MG63 (cell line): ENCODE measurements around the gene ZNF248. TPM values are rescaled to one million over a fixed set of nuclear protein-coding genes. Genes with fewer than 3 reads are reported as not detected.
A peak's percentile ranks its signal among the peaks of the same experiment; 100 is the strongest.
"Not testable (repeated sequence)": the region's sequence is repeated elsewhere in the genome, so short reads cannot be mapped to it uniquely, and the experiment has no call there.

Experiments used
- DNase-seq: peaks from one replicate; pipeline ENCODE4 v3.0.0-alpha.2; 2020
- H3K27me3 ChIP-seq: fragments of 250-450 bp; sonication (Bioruptor Pico); 2 replicates; pipeline ENCODE4 v1.5.1; 2020; ENCODE audit warnings: mild to moderate bottlenecking, moderate library complexity
- H3K36me3 ChIP-seq: fragments of 250-450 bp; sonication (Bioruptor Pico); 2 replicates; pipeline ENCODE4 v1.5.1; 2020; ENCODE audit warnings: mild to moderate bottlenecking, moderate library complexity
- H3K4me3 ChIP-seq: fragments of 250-450 bp; sonication (Bioruptor Pico); 2 replicates; pipeline ENCODE4 v1.5.1; 2020; ENCODE audit warnings: mild to moderate bottlenecking, moderate library complexity
- H3K9me3 ChIP-seq: fragments of 250-450 bp; sonication (Bioruptor Pico); 2 replicates; pipeline ENCODE4 v1.5.1; 2020; ENCODE audit warnings: mild to moderate bottlenecking, moderate library complexity
- total RNA-seq: library from RNA; depleted of rRNA; stranded (reverse); fragments of >200 nt; shearing (Covaris generic); gene quantifications from 2 replicates; pipeline ENCODE4 v1.2.3, GENCODE V29; 2014; ENCODE audit warnings: low replicate concordance

The ZNF248 gene
- total RNA-seq, 1 experiment from 2014 or later = 4.0 TPM

- no peaks in the 10 kb centered on the region for H3K27me3 ChIP-seq
- no peaks in the 10 kb centered on the region for H3K36me3 ChIP-seq
- H3K9me3 ChIP-seq = no peaks in the 10 kb centered on the region
- H3K4me3 ChIP-seq = no peak overlapping the region
- DNase-seq = no peak
These were observed 83.1 kb downstream of the ZNF248 start for GRCh38 chr10:37774351-37774750.

DNA sequence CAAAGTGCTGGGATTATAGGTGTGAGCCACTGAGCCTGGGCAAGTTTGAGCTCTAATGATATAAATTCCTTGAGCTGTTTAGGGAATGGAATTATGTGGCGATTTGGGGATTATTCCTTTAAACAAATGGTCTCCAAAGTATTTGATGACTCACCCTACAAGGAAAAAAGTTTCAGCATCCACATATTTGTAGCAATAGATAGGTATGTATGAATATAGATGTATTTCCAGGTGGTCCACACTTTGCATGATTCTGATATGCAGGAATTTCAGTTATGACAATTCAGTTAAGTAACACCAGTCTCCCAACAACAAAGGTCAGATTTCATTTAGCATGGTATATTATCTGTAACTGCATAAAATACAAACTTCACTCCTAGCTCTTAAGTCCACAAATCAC lies 92.2 kb downstream of the ZNF248 start:
- no peaks in the 10 kb centered on the region for H3K27me3 ChIP-seq
- no peak for DNase-seq
- H3K4me3 ChIP-seq = no peak overlapping the region
- H3K36me3 ChIP-seq = no peaks in the 10 kb centered on the region
- no peaks in the 10 kb centered on the region; the same call in 1 of the 2 replicates for H3K9me3 ChIP-seq

DNA sequence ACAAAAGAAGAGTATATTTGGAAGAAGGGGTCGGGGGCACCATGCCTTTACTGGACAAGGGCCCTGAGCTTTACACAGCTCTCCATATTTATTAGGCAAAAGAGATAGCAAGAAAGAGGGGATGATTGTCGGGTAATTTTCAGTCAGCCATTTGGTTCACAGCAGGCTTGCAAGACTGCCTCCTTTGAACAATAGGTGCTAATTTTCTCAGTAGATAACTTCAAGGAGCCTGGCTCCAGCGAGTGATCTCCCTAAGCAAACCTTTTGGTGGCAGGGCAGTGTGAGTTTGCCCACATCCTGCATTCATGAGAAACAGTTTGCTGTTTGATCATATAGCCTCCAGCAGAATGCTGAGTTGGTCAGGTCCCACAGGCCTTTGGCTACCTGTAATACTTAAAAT lies 94.3 kb downstream of the ZNF248 start:
- no peak for DNase-seq
- H3K4me3 ChIP-seq = no peak overlapping the region
- no peaks in the 10 kb centered on the region for H3K27me3 ChIP-seq
- no peaks in the 10 kb centered on the region for H3K9me3 ChIP-seq
- H3K36me3 ChIP-seq = no peaks in the 10 kb centered on the region

- no peaks in the 10 kb centered on the region for H3K27me3 ChIP-seq
- no peaks in the 10 kb centered on the region for H3K9me3 ChIP-seq
- no peak overlapping the region for H3K4me3 ChIP-seq
- DNase-seq = no peak
- no peaks in the 10 kb centered on the region for H3K36me3 ChIP-seq
These were observed 95.1 kb downstream of the ZNF248 start for GRCh38 chr10:37762287-37762686.

DNA sequence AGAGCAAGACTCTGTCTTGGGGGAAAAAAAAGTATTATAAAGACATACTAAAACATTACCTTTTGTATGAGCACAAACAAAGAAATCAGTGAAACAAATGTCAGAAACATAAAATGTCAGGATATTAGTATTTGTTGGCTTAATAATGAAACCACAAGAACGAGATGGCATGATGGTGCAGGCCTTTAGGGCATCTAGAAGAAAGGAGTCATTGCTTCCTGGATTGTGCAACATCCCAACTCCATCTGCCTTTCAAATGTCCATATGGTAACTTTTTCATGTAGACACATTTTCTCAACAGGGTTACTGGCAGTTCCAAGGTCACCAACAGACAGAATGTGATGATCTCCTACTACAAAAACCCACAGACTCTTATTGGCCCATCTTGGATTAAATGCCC lies 96.6 kb downstream of the ZNF248 start:
- H3K27me3 ChIP-seq = no peaks in the 10 kb centered on the region
- no peak for DNase-seq
- H3K4me3 ChIP-seq = no peak overlapping the region
- H3K36me3 ChIP-seq = no peaks in the 10 kb centered on the region
- no peaks in the 10 kb centered on the region for H3K9me3 ChIP-seq

DNA sequence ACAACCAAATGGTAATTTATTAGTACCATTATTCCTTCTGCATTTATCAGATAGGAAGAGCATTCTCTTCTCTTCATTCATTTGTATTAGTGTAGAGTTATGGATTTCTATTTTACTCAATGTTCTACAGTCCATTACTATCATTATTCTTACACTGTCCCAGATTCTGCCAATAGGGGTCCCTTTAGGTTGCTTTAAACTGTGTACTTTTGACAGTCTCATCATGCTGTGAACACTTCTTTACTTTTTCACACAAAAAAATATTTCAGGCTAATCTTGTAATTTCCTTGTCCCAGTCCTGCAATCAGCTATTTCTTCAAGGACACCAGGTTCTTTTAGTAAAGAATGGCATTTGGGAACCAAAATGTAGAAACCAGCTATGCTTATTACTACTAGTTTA lies 99.3 kb downstream of the ZNF248 start:
- Histone ChIP-seq H3K27me3 (no peaks in the 10 kb centered on the region), H3K9me3 (no peaks in the 10 kb centered on the region), H3K4me3 (no peak overlapping the region), H3K36me3 (no peaks in the 10 kb centered on the region)
- DNase-seq = no peak

DNA sequence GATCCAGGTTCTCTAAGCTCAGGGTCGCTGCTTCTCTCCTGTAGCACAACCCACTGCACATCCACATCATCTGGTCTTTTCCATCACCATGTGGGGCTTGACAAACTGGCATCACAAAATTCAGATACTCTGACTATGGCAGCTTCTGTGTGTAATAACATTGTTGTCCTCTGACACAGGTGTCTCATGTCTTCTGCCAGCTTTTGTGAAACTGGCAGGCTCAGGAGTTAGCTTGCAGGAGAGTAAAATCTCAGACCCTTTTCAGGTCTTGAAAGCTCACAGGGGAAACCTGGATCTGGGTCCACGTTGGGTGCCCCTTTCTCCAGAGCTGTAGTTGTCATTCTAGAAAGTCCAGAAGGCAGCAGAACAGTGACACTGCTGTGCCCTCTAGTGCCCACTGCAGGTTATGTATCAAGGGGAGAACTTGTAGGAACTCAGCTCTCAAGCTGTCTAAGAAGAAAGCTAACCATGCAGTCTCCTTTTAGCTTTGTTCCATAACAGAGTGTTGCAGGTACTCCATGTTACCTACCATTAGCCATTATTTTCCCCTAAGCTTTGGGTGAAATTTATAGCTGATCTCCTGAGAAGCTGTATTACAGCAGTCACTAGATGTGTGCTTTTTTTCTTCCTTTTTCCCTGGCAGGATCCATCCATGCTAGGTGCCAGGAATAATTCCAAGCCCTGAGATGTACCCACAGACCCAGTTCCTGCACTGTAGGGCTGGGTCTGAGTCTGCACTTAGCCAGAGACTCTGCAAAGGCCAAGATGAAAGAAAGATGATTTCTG lies 102.7 kb downstream of the ZNF248 start:
- H3K27me3 ChIP-seq = no peaks in the 10 kb centered on the region

DNA sequence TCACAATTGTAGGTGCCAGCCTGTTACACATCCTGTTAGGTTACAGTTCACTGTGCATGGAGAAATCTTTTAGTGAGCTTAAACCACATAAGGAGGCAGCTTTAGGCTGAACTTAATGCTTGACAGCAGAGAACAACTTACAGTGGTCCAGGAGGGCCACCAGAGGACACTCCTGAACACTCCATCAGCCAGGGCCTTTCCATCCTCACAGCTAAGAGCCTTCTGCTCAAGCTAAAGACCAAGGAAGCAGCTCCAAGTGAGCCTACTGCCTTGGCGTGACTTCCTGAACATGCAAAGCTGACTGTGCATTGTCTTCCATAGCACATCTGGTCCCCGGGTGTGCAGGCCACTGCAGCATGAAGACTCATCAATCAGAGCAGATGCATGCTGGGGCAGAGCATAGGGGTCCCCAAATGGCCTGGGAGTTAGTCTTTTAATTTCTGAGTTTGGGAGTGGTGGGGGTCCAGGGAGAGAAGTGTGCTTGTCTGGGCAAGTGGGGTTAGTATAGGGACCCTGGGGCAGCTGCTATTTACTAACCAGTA lies 105.0 kb downstream of the ZNF248 start:
- Histone ChIP-seq H3K4me3 (no peak overlapping the region), H3K9me3 (no peaks in the 10 kb centered on the region), H3K27me3 (no peaks in the 10 kb centered on the region), H3K36me3 (no peaks in the 10 kb centered on the region)
- no peak for DNase-seq

More for the DNA sequence above, 102.7 kb downstream of the ZNF248 start:
- H3K4me3 ChIP-seq = no peak overlapping the region
- DNase-seq = peak; percentile 30
- H3K9me3 ChIP-seq = no peaks in the 10 kb centered on the region
- H3K36me3 ChIP-seq = no peaks in the 10 kb centered on the region

DNA sequence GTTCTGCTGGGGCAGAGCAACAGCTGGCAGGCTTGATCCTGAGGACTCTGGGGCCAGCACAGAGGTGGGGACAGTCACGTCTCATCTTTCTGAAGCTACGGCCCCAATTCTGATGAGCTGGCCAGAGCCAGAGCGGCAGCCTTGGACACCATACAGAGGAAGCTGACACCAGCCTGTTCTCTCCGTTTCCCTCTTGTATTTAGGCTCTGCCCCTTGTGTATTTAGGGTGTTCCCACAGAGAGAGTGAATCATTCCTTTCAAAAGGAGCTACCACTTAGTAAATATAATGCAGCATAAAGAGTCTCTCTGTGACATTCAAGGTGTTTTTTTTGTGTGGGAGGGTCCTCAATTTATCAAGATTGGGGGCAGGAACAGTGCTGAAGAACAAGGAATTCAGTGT lies 109.2 kb downstream of the ZNF248 start:
- no peak for DNase-seq
- no peaks in the 10 kb centered on the region for H3K9me3 ChIP-seq
- no peaks in the 10 kb centered on the region for H3K27me3 ChIP-seq
- no peak overlapping the region for H3K4me3 ChIP-seq
- no peaks in the 10 kb centered on the region for H3K36me3 ChIP-seq

DNA sequence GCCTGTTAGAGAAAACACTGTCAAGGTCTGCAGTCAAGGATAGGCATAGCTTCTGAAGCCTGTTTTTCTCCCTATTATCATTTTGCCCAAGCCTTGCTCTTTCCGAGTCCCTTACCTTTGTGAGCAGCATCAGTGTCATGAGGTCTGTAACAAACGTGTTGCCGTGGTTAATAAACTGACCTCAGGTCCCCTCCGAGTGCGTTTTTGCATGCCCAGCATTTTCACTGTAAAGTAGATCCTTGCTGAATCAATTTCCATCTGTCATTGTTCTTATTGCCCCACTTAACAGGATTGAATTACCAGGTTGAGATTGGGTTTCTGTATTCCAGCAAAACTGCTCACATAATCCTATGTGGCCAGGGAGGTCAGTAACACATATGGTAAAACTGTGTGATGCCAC lies 110.3 kb downstream of the ZNF248 start:
- DNase-seq = no peak
- Histone ChIP-seq H3K27me3 (no peaks in the 10 kb centered on the region), H3K4me3 (no peak overlapping the region), H3K36me3 (no peaks in the 10 kb centered on the region), H3K9me3 (no peaks in the 10 kb centered on the region)

DNA sequence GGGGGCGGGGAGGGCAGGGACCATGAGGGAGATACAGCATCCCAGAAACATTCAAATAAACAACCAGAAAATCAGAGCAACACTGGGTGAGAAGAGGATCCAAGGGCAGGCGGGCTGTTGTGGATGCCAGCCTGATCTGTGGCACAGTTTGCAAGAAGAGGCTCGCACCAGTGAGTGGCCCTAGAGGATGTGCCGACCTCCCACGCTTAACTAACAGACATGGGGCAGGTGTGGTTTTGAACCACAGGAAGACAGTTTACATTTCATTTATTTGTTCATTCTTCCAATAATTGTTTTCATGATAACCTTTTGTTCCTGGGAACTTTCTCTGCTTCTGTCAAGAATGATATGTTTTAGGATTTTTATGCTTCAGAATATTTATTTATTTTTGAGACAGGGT lies 115.6 kb downstream of the ZNF248 start:
- no peak for DNase-seq
- Histone ChIP-seq H3K9me3 (no peaks in the 10 kb centered on the region), H3K36me3 (no peaks in the 10 kb centered on the region), H3K4me3 (no peak overlapping the region), H3K27me3 (no peaks in the 10 kb centered on the region)

DNA sequence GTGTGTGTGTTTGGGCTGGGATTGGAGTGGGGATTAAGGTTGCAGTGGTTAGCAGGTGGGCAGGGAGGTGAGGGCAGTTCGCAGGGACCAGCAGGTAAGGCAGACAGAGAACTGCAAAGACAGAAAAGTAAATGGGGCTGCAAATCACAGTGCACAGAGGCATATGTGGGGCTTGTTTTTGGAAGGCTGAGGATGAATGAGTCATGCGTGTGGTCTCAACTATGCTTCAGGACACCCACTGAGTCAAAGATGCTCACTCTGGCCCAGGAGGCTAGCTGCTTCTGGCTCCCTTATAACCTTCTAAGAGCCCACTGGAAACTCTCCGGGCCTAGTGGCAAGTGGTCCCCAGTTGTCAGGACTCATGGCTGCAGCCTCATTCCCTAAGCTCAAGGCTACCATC lies 118.2 kb downstream of the ZNF248 start:
- Histone ChIP-seq H3K9me3 (no peaks in the 10 kb centered on the region), H3K4me3 (no peak overlapping the region), H3K27me3 (no peaks in the 10 kb centered on the region), H3K36me3 (no peaks in the 10 kb centered on the region)
- DNase-seq = peak; percentile 22

DNA sequence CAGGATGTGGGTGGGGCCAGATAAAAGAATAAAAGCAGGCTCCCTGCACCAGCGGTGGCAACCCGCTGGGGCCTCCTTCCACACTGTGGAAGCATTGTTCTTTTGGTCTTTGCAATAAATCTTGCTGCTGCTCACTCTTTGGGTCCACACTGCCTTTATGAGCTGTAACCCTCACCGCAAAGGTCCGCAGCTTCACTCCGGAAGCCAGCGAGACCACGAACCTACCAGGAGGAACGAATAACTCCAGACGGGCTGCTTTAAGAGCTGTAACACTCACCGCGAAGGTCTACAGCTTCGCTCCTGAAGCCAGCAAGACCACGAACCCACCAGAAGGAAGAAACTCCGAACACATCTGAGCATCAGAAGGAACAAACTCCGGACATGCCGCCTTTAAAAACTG lies 119.2 kb downstream of the ZNF248 start:
- DNase-seq, H3K36me3 ChIP-seq, H3K4me3 ChIP-seq, H3K9me3 ChIP-seq, H3K27me3 ChIP-seq: not testable (repeated sequence)

DNA sequence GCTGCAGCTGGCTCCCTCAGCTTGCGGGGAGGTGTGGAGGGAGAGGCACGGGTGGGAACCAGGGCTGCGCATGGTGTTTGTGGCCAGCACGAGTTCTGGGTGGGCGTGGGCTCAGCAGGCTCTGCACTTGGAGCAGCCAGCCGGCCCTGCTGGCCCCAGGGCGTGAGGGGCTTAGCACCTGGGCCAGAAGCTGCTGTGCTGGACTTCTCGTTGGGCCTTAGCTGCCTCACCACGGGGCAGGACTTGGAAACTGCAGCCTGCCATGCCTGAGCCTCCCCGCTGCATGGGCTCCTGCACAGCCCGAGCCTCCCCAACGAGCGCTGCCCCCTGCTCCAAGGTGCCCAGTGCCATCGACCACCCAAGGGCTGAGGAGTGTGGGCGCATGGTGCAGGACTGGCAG lies 120.1 kb downstream of the ZNF248 start:
- no peaks in the 10 kb centered on the region for H3K9me3 ChIP-seq
- H3K27me3 ChIP-seq = no peaks in the 10 kb centered on the region
- no peaks in the 10 kb centered on the region for H3K36me3 ChIP-seq
- H3K4me3 ChIP-seq = no peak overlapping the region
- no peak for DNase-seq

GRCh38 chr10:37736120-37736519 lies 121.3 kb downstream of the ZNF248 start:
- Histone ChIP-seq H3K27me3 (no peaks in the 10 kb centered on the region), H3K4me3 (no peak overlapping the region), H3K9me3 (no peaks in the 10 kb centered on the region), H3K36me3 (no peaks in the 10 kb centered on the region)
- DNase-seq = no peak

GRCh38 chr10:37734971-37735370 lies 122.4 kb downstream of the ZNF248 start:
- Histone ChIP-seq H3K27me3 (no peaks in the 10 kb centered on the region), H3K9me3 (no peaks in the 10 kb centered on the region), H3K36me3 (no peaks in the 10 kb centered on the region), H3K4me3 (no peak overlapping the region)
- DNase-seq = no peak
